NB4 (cell line): ENCODE data around the gene ACTG2.

ENCODE experiments used
- CTCF ChIP-seq: IDR thresholded peaks from one replicate; pipeline ENCODE4 v1.5.1; 2012; ENCODE audit warnings: low read depth, low read length
- MAX ChIP-seq: IDR thresholded peaks from 2 replicates; pipeline ENCODE4 v1.6.1; 2011; ENCODE audit warnings: low read depth, low read length
- MYC ChIP-seq: IDR thresholded peaks from 2 replicates; pipeline ENCODE4 v1.6.1; 2011; ENCODE audit warnings: low read depth, low read length
- POLR2A ChIP-seq: IDR thresholded peaks from 2 replicates; pipeline ENCODE4 v1.6.1; 2011; ENCODE audit warnings: mild to moderate bottlenecking; ENCODE audit not compliant: insufficient read length; ENCODE audit errors: extremely low read depth

GRCh38 chr2:73925033-73925704 is 32.4 kb downstream of the ACTG2 start:
- TF ChIP-seq POLR2A (no peak), CTCF (no peak), MAX (no peak), MYC (no peak)
